Smooth muscle cell (in vitro differentiated cells): ENCODE results near the gene RNF123. TPM values are rescaled to one million over a fixed set of nuclear protein-coding genes. Genes with fewer than 3 reads are reported as not detected.
"Not testable (repeated sequence)": the region's sequence is repeated elsewhere in the genome, so short reads cannot be mapped to it uniquely, and the experiment has no call there.

Experiments used
- DNase-seq: peaks from one replicate; lab custom pipeline; 2025; ENCODE audit not compliant: unreplicated experiment; lab: John Stamatoyannopoulos, UW
- H2AFZ ChIP-seq: fragments of 200-600 bp; sonication (generic); 2 replicates; pipeline ENCODE4 v1.6.0; 2016; ENCODE audit warnings: antibody characterized with exemption, low read depth, mild to moderate bottlenecking
- H3F3A ChIP-seq: fragments of 200-600 bp; sonication (generic); 2 replicates; pipeline ENCODE4 v1.6.0; 2017; ENCODE audit warnings: antibody characterized with exemption, low read depth
- H3K27ac ChIP-seq: fragments of 200-600 bp; sonication (generic); 2 replicates; pipeline ENCODE4 v1.5.1; 2016; ENCODE audit warnings: low read depth, mild to moderate bottlenecking
- H3K27me3 ChIP-seq: fragments of 200-600 bp; sonication (generic); 2 replicates; pipeline ENCODE4 v1.6.1; 2016; ENCODE audit warnings: low read depth, mild to moderate bottlenecking
- H3K36me3 ChIP-seq: fragments of 200-600 bp; sonication (generic); 2 replicates; pipeline ENCODE4 v1.5.1; 2016; ENCODE audit warnings: low read depth
- H3K4me1 ChIP-seq: fragments of 200-600 bp; sonication (generic); 2 replicates; pipeline ENCODE4 v1.5.1; 2016; ENCODE audit warnings: low read depth
- H3K4me2 ChIP-seq: fragments of 200-600 bp; sonication (generic); 2 replicates; pipeline ENCODE4 v1.6.0; 2016; ENCODE audit warnings: mild to moderate bottlenecking
- H3K4me3 ChIP-seq: fragments of 200-600 bp; sonication (generic); 2 replicates; pipeline ENCODE4 v1.5.1; 2016; ENCODE audit warnings: mild to moderate bottlenecking
- H3K79me2 ChIP-seq: fragments of 200-600 bp; sonication (generic); 2 replicates; pipeline ENCODE4 v1.6.0; 2016; ENCODE audit warnings: low read depth, mild to moderate bottlenecking
- H3K9ac ChIP-seq: fragments of 200-600 bp; sonication (generic); 2 replicates; pipeline ENCODE4 v1.6.0; 2016; ENCODE audit warnings: low read depth
- H3K9me3 ChIP-seq: fragments of 200-600 bp; sonication (generic); replicated peaks from 2 replicates; pipeline ENCODE4 v1.5.1; 2016; ENCODE audit warnings: low read depth
- H4K20me1 ChIP-seq: fragments of 200-600 bp; sonication (generic); 2 replicates; pipeline ENCODE4 v1.6.0; 2016; ENCODE audit warnings: low read depth
- WGBS: methylation state at CpG from one replicate; pipeline ENCODE4 v1.1.7; 2016; ENCODE audit warnings: low lambda C conversion rate; 5-methylcytosine and 5-hydroxymethylcytosine counted together
- polyA plus RNA-seq: library from polyadenylated mRNA; unstranded; fragments of >200 nt; fragmentation: Nextera tagmentation; extraction: Ambion mirVana; gene quantifications from 2 replicates; pipeline ENCODE4 v1.2.1, GENCODE V29; 2016
- total RNA-seq: library from RNA; depleted of rRNA; stranded (reverse); fragments of >200 nt; gene quantifications from 2 replicates; pipeline ENCODE4 v1.2.3, GENCODE V29; 2014
- TF ChIP-seq, protein P1 (sequence below): fragments of 200-600 bp; sonication (generic); IDR thresholded peaks from 2 replicates; pipeline ENCODE4 v1.5.1; 2017; ENCODE audit warnings: borderline replicate concordance, mild to moderate bottlenecking, antibody characterized with exemption; ENCODE audit not compliant: insufficient read depth, poor library complexity, severe bottlenecking

RNF123 gene
- total and polyA plus RNA-seq, 2 experiments from 2014 or later: 15.8 to 23.9 TPM

- peaks cover 60% of the 10 kb centered on the region for H3K79me2 ChIP-seq
- WGBS: 73% methylated on average over 2 of the region's 2 CpGs
- no peak overlapping the region for H3K9ac ChIP-seq
- no peak overlapping the region for H3K4me2 ChIP-seq
- TF ChIP-seq, protein P1, sequence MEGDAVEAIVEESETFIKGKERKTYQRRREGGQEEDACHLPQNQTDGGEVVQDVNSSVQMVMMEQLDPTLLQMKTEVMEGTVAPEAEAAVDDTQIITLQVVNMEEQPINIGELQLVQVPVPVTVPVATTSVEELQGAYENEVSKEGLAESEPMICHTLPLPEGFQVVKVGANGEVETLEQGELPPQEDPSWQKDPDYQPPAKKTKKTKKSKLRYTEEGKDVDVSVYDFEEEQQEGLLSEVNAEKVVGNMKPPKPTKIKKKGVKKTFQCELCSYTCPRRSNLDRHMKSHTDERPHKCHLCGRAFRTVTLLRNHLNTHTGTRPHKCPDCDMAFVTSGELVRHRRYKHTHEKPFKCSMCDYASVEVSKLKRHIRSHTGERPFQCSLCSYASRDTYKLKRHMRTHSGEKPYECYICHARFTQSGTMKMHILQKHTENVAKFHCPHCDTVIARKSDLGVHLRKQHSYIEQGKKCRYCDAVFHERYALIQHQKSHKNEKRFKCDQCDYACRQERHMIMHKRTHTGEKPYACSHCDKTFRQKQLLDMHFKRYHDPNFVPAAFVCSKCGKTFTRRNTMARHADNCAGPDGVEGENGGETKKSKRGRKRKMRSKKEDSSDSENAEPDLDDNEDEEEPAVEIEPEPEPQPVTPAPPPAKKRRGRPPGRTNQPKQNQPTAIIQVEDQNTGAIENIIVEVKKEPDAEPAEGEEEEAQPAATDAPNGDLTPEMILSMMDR: no peak
- no peaks in the 10 kb centered on the region for H3F3A ChIP-seq
- H3K27me3 ChIP-seq: no peaks in the 10 kb centered on the region
- H3K36me3 ChIP-seq: no peaks in the 10 kb centered on the region
- H2AFZ ChIP-seq: no peak overlapping the region
- H3K4me3 ChIP-seq: no peak overlapping the region
- H4K20me1 ChIP-seq: peaks cover 47% of the 10 kb centered on the region
- no peaks in the 10 kb centered on the region for H3K4me1 ChIP-seq
- no peaks in the 10 kb centered on the region for H3K9me3 ChIP-seq
- DNase-seq: no peak
- no peak overlapping the region for H3K27ac ChIP-seq
These were observed 56.6 kb downstream of the RNF123 start for GRCh38 chr3:49745986-49746385.

- H3K4me3 ChIP-seq: no peak overlapping the region
- H3K27ac ChIP-seq: peak overlapping the region; percentile 78
- no peaks in the 10 kb centered on the region for H3K4me1 ChIP-seq
- WGBS: 78% methylated on average over 13 of the region's 13 CpGs
- no peaks in the 10 kb centered on the region for H3K9me3 ChIP-seq
- TF ChIP-seq, protein P1: no peak
- H3K9ac ChIP-seq: no peak overlapping the region
- peaks cover 58% of the 10 kb centered on the region for H3K79me2 ChIP-seq
- no peaks in the 10 kb centered on the region for H3K36me3 ChIP-seq
- no peaks in the 10 kb centered on the region for H3F3A ChIP-seq
- H4K20me1 ChIP-seq: peaks cover 57% of the 10 kb centered on the region
- no peak for DNase-seq
- H3K4me2 ChIP-seq: peak overlapping the region; percentile 32
- H2AFZ ChIP-seq: no peak overlapping the region
- no peaks in the 10 kb centered on the region for H3K27me3 ChIP-seq
These were observed 58.6 kb downstream of the RNF123 start for GRCh38 chr3:49747792-49748480.

- H3K36me3 ChIP-seq, H3K4me3 ChIP-seq, DNase-seq, H3K27me3 ChIP-seq, H3K9ac ChIP-seq, H3K9me3 ChIP-seq, H3F3A ChIP-seq, H2AFZ ChIP-seq, H3K4me1 ChIP-seq: not testable (repeated sequence)
- Histone ChIP-seq H4K20me1 (peaks cover 66% of the 10 kb centered on the region), H3K4me2 (peak overlapping the region; percentile 32), H3K79me2 (peaks cover 67% of the 10 kb centered on the region), H3K27ac (peak overlapping the region; percentile 78)
- WGBS: 94% methylated on average over 5 of the region's 5 CpGs
These were observed 59.5 kb downstream of the RNF123 start for GRCh38 chr3:49748874-49749273.

DNA sequence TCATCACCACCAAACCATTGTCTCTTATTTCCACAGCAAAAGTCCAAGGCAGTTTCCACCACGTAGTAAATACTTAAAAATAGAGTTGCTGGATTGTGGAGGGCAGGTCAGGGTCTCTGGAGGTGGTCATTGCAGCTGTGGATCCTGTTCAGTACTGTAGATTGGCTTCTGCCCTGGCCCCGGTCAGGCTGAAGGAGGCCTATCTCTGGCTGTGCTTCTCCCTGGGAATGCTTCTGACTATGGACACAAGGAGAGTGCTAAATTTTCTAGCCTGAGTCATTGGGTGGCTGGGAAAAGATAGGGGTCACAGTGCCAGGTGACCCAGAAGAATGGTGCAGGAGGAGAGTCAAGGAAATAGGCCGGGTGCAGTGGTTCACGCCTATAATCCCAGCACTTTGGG is 60.7 kb downstream of the RNF123 start:
- peaks cover 70% of the 10 kb centered on the region for H4K20me1 ChIP-seq
- 96% methylated on average over 4 of the region's 4 CpGs for WGBS
- no peak for DNase-seq

More for the DNA sequence above, 60.7 kb downstream of the RNF123 start:
- Histone ChIP-seq H3K79me2 (peaks cover 71% of the 10 kb centered on the region), H3K4me2 (no peak overlapping the region), H3K9ac (no peak overlapping the region), H3F3A (no peaks in the 10 kb centered on the region), H3K27ac (no peak overlapping the region), H3K27me3 (no peaks in the 10 kb centered on the region), H3K4me3 (no peak overlapping the region), H3K4me1 (no peaks in the 10 kb centered on the region), H3K9me3 (no peaks in the 10 kb centered on the region), H3K36me3 (no peaks in the 10 kb centered on the region), H2AFZ (no peak overlapping the region)
- TF ChIP-seq, protein P1: no peak
